CD8-positive, alpha-beta memory T cell (primary cell): ENCODE measurements around the gene ADRA2B. TPM values are rescaled to one million over a fixed set of nuclear protein-coding genes. Genes with fewer than 3 reads are reported as not detected.
A peak's percentile ranks its signal among the peaks of the same experiment; 100 is the strongest.

Experiments used
- CTCF ChIA-PET: fragments of 350-600 bp; sonication (Branson Sonifier 250); formaldehyde crosslinking; loops from one replicate; lab custom pipeline; 2021; ENCODE audit warnings: antibody characterized with exemption; lab: Charles Lee
- POLR2A ChIA-PET: fragments of 350-600 bp; sonication (Branson Sonifier 250); formaldehyde crosslinking; loops from one replicate; lab custom pipeline; 2021; ENCODE audit warnings: antibody characterized with exemption; lab: Charles Lee
- DNase-seq, 5 donors: peaks; one replicate each; pipeline versions ENCODE4 v3.0.0 to v3.0.0-alpha.2; 2020 to 2022; ENCODE audit warnings: mixed read lengths in 1 of 5
- H3K27ac ChIP-seq: one replicate; pipeline ENCODE4 v1.7.0; 2013; ENCODE audit warnings: low read depth, mild to moderate bottlenecking, low read length, moderate library complexity
- H3K27me3 ChIP-seq: 2 replicates; pipeline ENCODE4 v1.7.0; 2013; ENCODE audit warnings: low read length, mild to moderate bottlenecking; ENCODE audit not compliant: insufficient read depth, poor library complexity, severe bottlenecking
- H3K36me3 ChIP-seq: 2 replicates; pipeline ENCODE4 v1.7.0; 2013; ENCODE audit warnings: mild to moderate bottlenecking, low read length, moderate library complexity; ENCODE audit not compliant: insufficient read depth
- H3K4me1 ChIP-seq: 2 replicates; pipeline ENCODE4 v1.7.0; 2013; ENCODE audit warnings: mild to moderate bottlenecking, low read length, moderate library complexity; ENCODE audit not compliant: insufficient read depth
- H3K4me3 ChIP-seq: 2 replicates; pipeline ENCODE4 v1.7.0; 2013; ENCODE audit warnings: mild to moderate bottlenecking, low read length
- H3K9me3 ChIP-seq: 2 replicates; pipeline ENCODE4 v1.7.0; 2013; ENCODE audit warnings: mild to moderate bottlenecking, low read length
- H3K27ac Mint-ChIP-seq, 8 donors: one replicate each; pipeline ENCODE4 v1.8.0; 2020 to 2021; ENCODE audit warnings: mixed read lengths in 8 of 8, mild to moderate bottlenecking in 6 of 8, inconsistent platforms in 3 of 8, moderate library complexity in 3 of 8
- H3K27me3 Mint-ChIP-seq, 2 donors: one replicate each; pipeline ENCODE4 v1.8.0; 2020 to 2021; ENCODE audit warnings: mixed read lengths in 2 of 2, mild to moderate bottlenecking in 1 of 2, moderate library complexity in 1 of 2
- H3K36me3 Mint-ChIP-seq, 3 donors: one replicate each; pipeline ENCODE4 v1.8.0; 2020 to 2021; ENCODE audit warnings: mixed read lengths in 3 of 3, inconsistent platforms in 1 of 3, mild to moderate bottlenecking in 1 of 3
- H3K4me1 Mint-ChIP-seq, 3 donors: one replicate each; pipeline ENCODE4 v1.8.0; 2020 to 2021; ENCODE audit warnings: mixed read lengths in 3 of 3, inconsistent platforms in 1 of 3, mild to moderate bottlenecking in 1 of 3
- H3K4me3 Mint-ChIP-seq, 7 donors: one replicate each; pipeline ENCODE4 v1.8.0; 2020 to 2021; ENCODE audit warnings: mixed read lengths in 7 of 7, mild to moderate bottlenecking in 6 of 7, moderate library complexity in 4 of 7, inconsistent platforms in 2 of 7
- H3K9me3 Mint-ChIP-seq, 5 donors: one replicate each; pipeline ENCODE4 v1.8.0; 2020 to 2022; ENCODE audit warnings: mixed read lengths in 5 of 5, mild to moderate bottlenecking in 3 of 5, moderate library complexity in 2 of 5, inconsistent platforms in 1 of 5
- polyA plus RNA-seq: library from polyadenylated mRNA; unstranded; fragments of 300-500 nt; fragmentation: Illumina TruSeq; gene quantifications from one replicate; pipeline ENCODE4 v1.2.3, GENCODE V29; 2021
- total RNA-seq, 2 experiments: library from RNA; stranded (reverse); gene quantifications; one replicate each; pipeline ENCODE4 v1.2.3, GENCODE V29; 2021

ADRA2B gene
- total and polyA plus RNA-seq, 3 experiments from 2014 or later: 0.07 to 0.24 TPM; not detected in 1

- H3K27ac Mint-ChIP-seq: peak overlapping the region; percentile 93 to 100 (median 98)
- H3K4me1 Mint-ChIP-seq: peaks cover 54 to 75% (median 55%) of the 10 kb centered on the region in 3 donors
- Histone ChIP-seq H3K27me3 (no peaks in the 10 kb centered on the region), H3K36me3 (peaks cover 10% of the 10 kb centered on the region), H3K4me3 (peak overlapping the region; percentile 56), H3K9me3 (no peaks in the 10 kb centered on the region), H3K27ac (peak overlapping the region; percentile 62), H3K4me1 (peaks cover 53% of the 10 kb centered on the region)
- H3K4me3 Mint-ChIP-seq: peak overlapping the region; percentile 65 to 97 (median 83)
- ChIA-PET POLR2A (interaction anchor here (0.6 to 7.5 kb wide), 6 partner anchors 10 to 31 kb away, joined by 3 to 78 read pairs (median 6); partner anchors contain the start of gene ASTL), CTCF (interaction anchor here (0.6 to 14.6 kb wide), 6 partner anchors 10 to 710 kb away, joined by 3 to 385 read pairs (median 4); partner anchors contain the start of gene ASTL)
- peak; percentile 97 to 99 (median 98) for DNase-seq
- H3K27me3 Mint-ChIP-seq: peaks cover 0 to 13% of the 10 kb centered on the region in 2 donors
- peaks cover 4 to 12% (median 6%) of the 10 kb centered on the region in 3 donors for H3K36me3 Mint-ChIP-seq
- peaks cover 0 to 4% (median 0%) of the 10 kb centered on the region in 5 donors for H3K9me3 Mint-ChIP-seq
Observed at GRCh38 chr2:96148410-96149217, 32.2 kb upstream of the ADRA2B start.

- H3K4me1 ChIP-seq: peaks cover 62% of the 10 kb centered on the region
- Mint-ChIP-seq H3K9me3 (peaks cover 0 to 4% (median 0%) of the 10 kb centered on the region in 5 donors), H3K27me3 (peaks cover 0 to 13% of the 10 kb centered on the region in 2 donors), H3K4me3 (peak overlapping the region; percentile 16 to 99 (median 87)), H3K4me1 (peaks cover 61 to 74% (median 62%) of the 10 kb centered on the region in 3 donors), H3K36me3 (peaks cover 8 to 21% (median 10%) of the 10 kb centered on the region in 3 donors), H3K27ac (peak overlapping the region; percentile 93 to 100 (median 98))
- DNase-seq: peak in 1 of 5 donors; percentile 52
- H3K27ac ChIP-seq: peak overlapping the region; percentile 62
- H3K27me3 ChIP-seq: no peaks in the 10 kb centered on the region
- peak overlapping the region; percentile 89 for H3K4me3 ChIP-seq
- peaks cover 17% of the 10 kb centered on the region for H3K36me3 ChIP-seq
- no peaks in the 10 kb centered on the region for H3K9me3 ChIP-seq
- ChIA-PET POLR2A (interaction anchor here (1.0 to 7.5 kb wide), 5 partner anchors 9 to 30 kb away, joined by 3 to 78 read pairs (median 8); partner anchors contain the start of gene ASTL), CTCF (interaction anchor here (0.9 to 14.6 kb wide), 8 partner anchors 9 to 711 kb away, joined by 3 to 385 read pairs (median 9); partner anchors contain the start of genes ADRA2B and ASTL)
Observed at GRCh38 chr2:96147593-96148201, 31.3 kb upstream of the ADRA2B start.

DNA sequence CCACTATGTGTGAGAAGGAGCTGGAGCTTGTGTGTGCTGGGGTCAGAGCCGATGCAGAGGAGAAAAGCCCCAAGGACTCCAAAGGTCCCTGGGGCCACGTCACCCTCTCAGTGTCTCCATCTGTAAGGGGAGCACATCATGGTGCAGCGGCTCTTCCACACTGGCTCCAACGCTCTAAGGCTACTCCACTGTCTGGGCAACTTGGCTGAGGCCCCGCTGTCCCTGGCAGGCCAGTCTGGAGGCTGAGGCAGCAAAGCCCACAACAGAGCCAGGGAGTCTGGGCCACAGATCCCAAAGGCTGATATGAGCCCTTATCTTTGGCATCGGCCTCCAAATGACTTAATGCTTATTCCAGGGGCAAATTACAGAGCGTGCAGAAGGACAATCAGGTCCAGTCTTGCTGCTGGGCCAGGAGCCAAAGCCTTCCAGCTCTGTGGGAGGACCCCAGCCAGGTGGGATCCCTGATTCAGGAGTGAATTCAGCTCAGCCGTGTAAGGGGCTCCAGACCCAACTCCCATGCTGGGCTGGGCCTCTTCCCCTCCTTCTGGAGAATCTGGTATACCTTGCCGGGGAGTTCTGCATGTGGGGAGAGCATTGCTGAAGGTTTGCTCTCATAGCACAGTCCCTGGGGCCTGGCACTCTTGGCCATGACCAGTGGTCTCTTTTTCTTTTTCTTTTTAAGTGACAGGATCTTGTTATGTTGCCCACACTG is 30.7 kb upstream of the ADRA2B start:
- Mint-ChIP-seq H3K4me1 (peaks cover 67 to 76% (median 67%) of the 10 kb centered on the region in 3 donors), H3K36me3 (peaks cover 8 to 27% (median 10%) of the 10 kb centered on the region in 3 donors), H3K27ac (peak overlapping the region; percentile 93 to 100 (median 98)), H3K9me3 (peaks cover 0 to 4% (median 0%) of the 10 kb centered on the region in 5 donors), H3K4me3 (peak overlapping the region; percentile 84 to 99 (median 88)), H3K27me3 (peaks cover 0 to 15% of the 10 kb centered on the region in 2 donors)
- H3K4me1 ChIP-seq: peaks cover 67% of the 10 kb centered on the region
- peak overlapping the region; percentile 95 for H3K27ac ChIP-seq
- ChIA-PET CTCF (interaction anchor here (1.3 to 14.6 kb wide), 6 partner anchors 9 to 30 kb away, joined by 5 to 385 read pairs (median 15); partner anchors contain the start of genes ADRA2B and ASTL), POLR2A (interaction anchor here (0.8 to 7.5 kb wide), 5 partner anchors 11 to 447 kb away, joined by 3 to 78 read pairs (median 8); partner anchors contain the start of gene STARD7)
- peaks cover 17% of the 10 kb centered on the region for H3K36me3 ChIP-seq
- no peaks in the 10 kb centered on the region for H3K9me3 ChIP-seq
- DNase-seq: peak in 2 of 5 donors; percentile 40 to 59
- H3K27me3 ChIP-seq: no peaks in the 10 kb centered on the region
- peak overlapping the region; percentile 89 for H3K4me3 ChIP-seq

- Histone ChIP-seq H3K4me1 (peaks cover 64% of the 10 kb centered on the region), H3K27ac (peak overlapping the region; percentile 95), H3K36me3 (peaks cover 17% of the 10 kb centered on the region), H3K4me3 (peak overlapping the region; percentile 89), H3K27me3 (no peaks in the 10 kb centered on the region), H3K9me3 (no peaks in the 10 kb centered on the region)
- CTCF ChIA-PET: interaction anchor here (1.3 to 14.6 kb wide), 6 partner anchors 8 to 30 kb away, joined by 5 to 385 read pairs (median 15); partner anchors contain the start of genes ADRA2B and ASTL
- POLR2A ChIA-PET: interaction anchor here (0.8 to 7.5 kb wide), 6 partner anchors 12 to 448 kb away, joined by 3 to 78 read pairs (median 6); partner anchors contain the start of gene STARD7
- peak overlapping the region; percentile 84 to 99 (median 88) for H3K4me3 Mint-ChIP-seq
- H3K4me1 Mint-ChIP-seq: peaks cover 69 to 75% (median 70%) of the 10 kb centered on the region in 3 donors
- peak; percentile 78 to 99 (median 93) for DNase-seq
- H3K27ac Mint-ChIP-seq: peak overlapping the region; percentile 93 to 100 (median 98)
- peaks cover 0 to 17% of the 10 kb centered on the region in 2 donors for H3K27me3 Mint-ChIP-seq
- peaks cover 8 to 34% (median 10%) of the 10 kb centered on the region in 3 donors for H3K36me3 Mint-ChIP-seq
- H3K9me3 Mint-ChIP-seq: peaks cover 0 to 4% (median 0%) of the 10 kb centered on the region in 5 donors
Observed at GRCh38 chr2:96146153-96146880, 29.9 kb upstream of the ADRA2B start.

GRCh38 chr2:96145848-96146152 is 29.4 kb upstream of the ADRA2B start:
- Mint-ChIP-seq H3K27me3 (peaks cover 0 to 17% of the 10 kb centered on the region in 2 donors), H3K4me3 (peak overlapping the region; percentile 84 to 99 (median 88)), H3K36me3 (peaks cover 8 to 38% (median 10%) of the 10 kb centered on the region in 3 donors), H3K9me3 (peaks cover 0 to 4% (median 0%) of the 10 kb centered on the region in 5 donors), H3K4me1 (peaks cover 69 to 75% (median 70%) of the 10 kb centered on the region in 3 donors), H3K27ac (peak overlapping the region; percentile 93 to 100 (median 98))
- ChIA-PET POLR2A (interaction anchor here (1.0 to 7.5 kb wide), 5 partner anchors 12 to 448 kb away, joined by 3 to 78 read pairs (median 8); partner anchors contain the start of gene STARD7), CTCF (interaction anchor here (1.8 to 14.6 kb wide), 4 partner anchors 12 to 29 kb away, joined by 7 to 385 read pairs (median 15); partner anchors contain the start of gene ADRA2B)
- Histone ChIP-seq H3K27me3 (no peaks in the 10 kb centered on the region), H3K4me3 (peak overlapping the region; percentile 89), H3K36me3 (peaks cover 17% of the 10 kb centered on the region), H3K9me3 (no peaks in the 10 kb centered on the region), H3K27ac (peak overlapping the region; percentile 95), H3K4me1 (peaks cover 59% of the 10 kb centered on the region)
- peak in 1 of 5 donors; percentile 21 for DNase-seq

DNA sequence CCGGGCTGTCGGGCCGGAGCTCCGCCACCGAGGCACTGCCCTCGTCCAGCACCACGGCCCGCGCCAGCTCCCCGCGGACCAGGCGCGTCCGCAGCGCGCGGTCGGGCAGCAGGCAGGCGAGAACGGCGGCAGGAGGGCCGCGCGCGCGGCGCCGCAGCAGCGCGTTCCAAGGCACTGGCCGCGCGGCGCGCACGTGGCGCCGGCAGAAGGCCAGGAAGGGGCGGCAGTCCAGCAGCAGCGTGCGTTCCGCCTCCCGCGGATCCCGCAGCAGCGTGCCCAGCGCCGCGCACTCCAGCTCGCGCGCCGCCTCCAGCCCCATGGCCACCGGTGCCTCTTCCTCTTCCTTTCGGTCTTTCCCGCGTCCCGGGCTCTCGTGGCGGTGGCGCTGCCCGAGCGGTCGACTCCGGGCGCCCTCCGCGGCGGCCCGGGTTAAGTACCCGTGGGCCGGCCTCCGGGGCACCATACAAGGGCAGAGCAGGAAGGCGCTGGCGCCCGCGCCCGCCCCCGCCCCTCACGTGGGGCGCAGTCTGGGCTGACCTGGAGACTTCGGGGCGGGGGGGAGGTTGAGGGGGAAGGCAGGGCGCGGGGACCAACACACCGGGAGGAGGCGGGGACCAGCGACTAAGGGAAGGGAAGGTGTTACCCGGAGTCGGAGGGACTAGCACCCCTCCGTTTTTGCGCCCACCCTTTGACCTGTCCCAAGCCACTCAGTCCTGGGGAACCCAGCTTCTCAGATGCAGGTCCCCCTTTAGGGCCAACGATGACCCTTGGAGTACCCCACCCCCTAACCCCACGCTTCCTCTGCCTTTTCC is 28.9 kb upstream of the ADRA2B start, which contains the start of gene DUSP2:
Gene DUSP2 (minus strand): TSS at position 405 of the 812 bp plus-strand sequence. CDS start 86 bp downstream, at position 319.
- CTCF ChIA-PET: interaction anchor here (2.5 to 14.6 kb wide), 4 partner anchors 12 to 27 kb away, joined by 11 to 385 read pairs (median 23); no protein-coding TSS in a partner anchor
- peak; percentile 83 to 93 (median 88) for DNase-seq
- Mint-ChIP-seq H3K4me3 (peak within 1 kb of the TSS; percentile 94 to 100 (median 97)), H3K27me3 (peaks cover 0 to 17% of the 10 kb centered on the region in 2 donors), H3K9me3 (peaks cover 0 to 4% (median 0%) of the 10 kb centered on the region in 5 donors), H3K4me1 (peaks cover 65 to 73% (median 67%) of the 10 kb centered on the region in 3 donors), H3K36me3 (peaks cover 8 to 42% (median 10%) of the 10 kb centered on the region in 3 donors), H3K27ac (peak within 1 kb of the TSS; percentile 93 to 100 (median 98))
- H3K27ac ChIP-seq: peak within 1 kb of the TSS; percentile 95
- H3K9me3 ChIP-seq: no peaks in the 10 kb centered on the region
- peaks cover 17% of the 10 kb centered on the region for H3K36me3 ChIP-seq
- H3K27me3 ChIP-seq: no peaks in the 10 kb centered on the region
- peak within 1 kb of the TSS; percentile 89 for H3K4me3 ChIP-seq
- peaks cover 56% of the 10 kb centered on the region for H3K4me1 ChIP-seq
- POLR2A ChIA-PET: interaction anchor here (0.6 to 7.5 kb wide), 7 partner anchors 13 to 392 kb away, joined by 3 to 78 read pairs (median 4); no protein-coding TSS in a partner anchor
